Pericardium fibroblast (primary cell): Measurements from ENCODE around the gene LRRN4. TPM values are rescaled to one million over a fixed set of nuclear protein-coding genes. Genes with fewer than 3 reads are reported as not detected.

Source experiments
- total RNA-seq: library from RNA; depleted of rRNA; stranded (reverse); fragments of >200 nt; gene quantifications from 2 replicates; pipeline ENCODE4 v1.2.3, GENCODE V29; 2015

The LRRN4 gene
- 1.0 and 12.4 TPM in 2 replicates for total RNA-seq

GRCh38 chr20:6053776-6054688 lies at the start of gene LRRN4:
Gene LRRN4, minus strand, starts transcription at chr20:6054060. Its CDS starts 1,261 bp downstream, at chr20:6052799.

Other genes with a start within 250 kb of the LRRN4 start
- 0.09 and 0.12 TPM in 2 replicates for gene CHGB, start 142.6 kb downstream of the LRRN4 start, total RNA-seq
- gene TRMT6, start 103.5 kb downstream of the LRRN4 start, total RNA-seq, result 2.9 and 8.6 TPM in 2 replicates
- gene MCM8, start 103.4 kb downstream of the LRRN4 start, total RNA-seq, result 2.6 and 3.7 TPM in 2 replicates
- 32.3 and 35.6 TPM in 2 replicates for gene CRLS1, start 47.9 kb downstream of the LRRN4 start, total RNA-seq
- 3.7 and 4.2 TPM in 2 replicates for gene FERMT1, start 69.0 kb upstream of the LRRN4 start, total RNA-seq